ENCODE data around the gene MTSS2. TPM values are rescaled to one million over a fixed set of nuclear protein-coding genes. Genes with fewer than 3 reads are reported as not detected.

Gene MTSS2
- total and polyA plus RNA-seq, 2 experiments from 2014 or later: 1.6 to 19.6 TPM

GRCh38 chr16:70661534-70661917, 24.3 kb downstream of the MTSS2 start (continued):
- TF ChIP-seq ZNF462 (CRISPR knock-in tag; IDR thresholded peaks at IDR 0.05): no peak

DNA sequence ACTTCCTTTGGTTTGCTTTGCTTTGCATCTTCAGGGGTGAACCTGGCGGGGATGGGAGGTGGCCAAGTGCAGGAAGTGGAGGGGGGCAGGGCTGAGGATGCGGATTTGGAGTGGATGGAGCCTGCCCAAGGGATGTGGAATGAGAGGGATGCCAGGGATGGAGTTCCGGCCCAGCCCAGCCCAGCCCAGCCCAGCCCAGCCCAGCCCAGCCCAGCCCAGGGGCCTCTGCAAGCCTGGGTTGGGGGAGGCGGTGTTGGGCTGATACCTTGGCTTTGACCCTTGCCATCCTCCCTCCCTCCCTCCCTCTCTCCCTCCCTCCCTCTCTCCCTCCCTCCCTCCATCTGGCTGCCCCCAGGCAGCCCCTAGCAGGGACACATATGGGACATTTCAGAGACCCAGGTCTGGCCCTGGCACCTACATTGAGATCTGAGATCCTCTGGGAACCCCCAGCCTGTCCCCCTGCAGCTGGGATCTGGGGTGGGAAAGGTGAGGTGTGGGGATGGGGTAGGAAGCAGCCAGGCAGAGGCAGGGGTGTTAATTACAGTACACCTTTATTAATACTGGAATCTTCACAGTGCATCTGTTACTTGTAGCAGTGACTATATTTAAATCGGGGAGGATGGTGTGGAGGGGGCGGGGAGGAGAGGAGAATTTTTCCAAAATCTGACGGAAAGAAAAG, 25.0 kb downstream of the MTSS2 start:
- H3K4me1 ChIP-seq (ENCODE audit: insufficient read depth): peaks cover 10% of the 10 kb centered on the region
- H3K4me3 Mint-ChIP-seq: no peak overlapping the region
- peak; percentile 65 for ATAC-seq
- no peak overlapping the region for H3K4me3 ChIP-seq
- no peaks in the 10 kb centered on the region for H4K20me1 ChIP-seq (replicated peaks; ENCODE audit: insufficient read depth)
- no peaks in the 10 kb centered on the region for H3K79me2 ChIP-seq (replicated peaks; ENCODE audit: insufficient read depth)
- no peak overlapping the region for H3K27ac Mint-ChIP-seq
- no peaks in the 10 kb centered on the region; the same call in 1 of the 2 replicates for H3K36me3 ChIP-seq (ENCODE audit: insufficient read depth)
- no peaks in the 10 kb centered on the region for H3K9me3 Mint-ChIP-seq
- H3K4me2 ChIP-seq: peak overlapping the region; percentile 71
- peak; percentile 75 for DNase-seq (ENCODE audit: low spot score)
- H3F3A ChIP-seq (replicated peaks; ENCODE audit: low read depth): 0 out of 2 replicates have a peak, but pooled peaks cover 5% of the 10 kb centered on the region
- H2AFZ ChIP-seq: no peak overlapping the region
- H3K27me3 Mint-ChIP-seq (ENCODE audit: insufficient read depth, low read depth, poor library complexity): peaks cover 9% of the 10 kb centered on the region
- peaks cover 20% of the 10 kb centered on the region for H3K4me1 Mint-ChIP-seq
- H3K27me3 ChIP-seq (ENCODE audit: insufficient read depth): no peaks in the 10 kb centered on the region
- TF ChIP-seq EZH2 (IDR thresholded peaks at IDR 0.05; ENCODE audit: low read depth, unreplicated experiment): no peak
- no peak for TF ChIP-seq ZNF462 (CRISPR knock-in tag; IDR thresholded peaks at IDR 0.05)
- TF ChIP-seq CREB1 (CRISPR knock-in tag; IDR thresholded peaks at IDR 0.05; ENCODE audit: low read depth): no peak
- TF ChIP-seq, protein P1, sequence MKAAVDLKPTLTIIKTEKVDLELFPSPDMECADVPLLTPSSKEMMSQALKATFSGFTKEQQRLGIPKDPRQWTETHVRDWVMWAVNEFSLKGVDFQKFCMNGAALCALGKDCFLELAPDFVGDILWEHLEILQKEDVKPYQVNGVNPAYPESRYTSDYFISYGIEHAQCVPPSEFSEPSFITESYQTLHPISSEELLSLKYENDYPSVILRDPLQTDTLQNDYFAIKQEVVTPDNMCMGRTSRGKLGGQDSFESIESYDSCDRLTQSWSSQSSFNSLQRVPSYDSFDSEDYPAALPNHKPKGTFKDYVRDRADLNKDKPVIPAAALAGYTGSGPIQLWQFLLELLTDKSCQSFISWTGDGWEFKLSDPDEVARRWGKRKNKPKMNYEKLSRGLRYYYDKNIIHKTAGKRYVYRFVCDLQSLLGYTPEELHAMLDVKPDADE (IDR thresholded peaks at IDR 0.05): no peak
- H3K9me2 ChIP-seq (ENCODE audit: insufficient read depth): no peaks in the 10 kb centered on the region
- H3K36me3 Mint-ChIP-seq (ENCODE audit: low read depth): peaks cover 3% of the 10 kb centered on the region; the same call in 2 of the 3 replicates
- 0 out of 2 replicates have a peak overlapping the region, but pooled peaks have one; percentile 81 for H3K27ac ChIP-seq (ENCODE audit: low read depth)

Data from GM23338 (cell line).